Esophagus muscularis mucosa (tissue), 4 donors: ENCODE data around the gene TAPBPL.

Experiments used
- CTCF ChIP-seq, 3 experiments: fragments of 200-600 bp in 2 of 3; fragments of 450-650 bp in 1 of 3; sonication (generic) in 2 of 3; IDR thresholded peaks; one replicate each; pipeline ENCODE4 v1.5.1; 2017 to 2019; ENCODE audit warnings: antibody characterized with exemption in 3 of 3, mild to moderate bottlenecking in 2 of 3, moderate library complexity in 1 of 3
- EP300 ChIP-seq: sonication (generic); formaldehyde crosslinking; IDR thresholded peaks from one replicate; pipeline ENCODE4 v1.6.1; 2017; ENCODE audit warnings: antibody characterized with exemption
- POLR2AphosphoS5 ChIP-seq, 2 donors: sonication (generic); formaldehyde crosslinking; IDR thresholded peaks; one replicate each; pipeline ENCODE4 v1.6.1; 2017; ENCODE audit warnings: antibody characterized with exemption in 2 of 2

DNA sequence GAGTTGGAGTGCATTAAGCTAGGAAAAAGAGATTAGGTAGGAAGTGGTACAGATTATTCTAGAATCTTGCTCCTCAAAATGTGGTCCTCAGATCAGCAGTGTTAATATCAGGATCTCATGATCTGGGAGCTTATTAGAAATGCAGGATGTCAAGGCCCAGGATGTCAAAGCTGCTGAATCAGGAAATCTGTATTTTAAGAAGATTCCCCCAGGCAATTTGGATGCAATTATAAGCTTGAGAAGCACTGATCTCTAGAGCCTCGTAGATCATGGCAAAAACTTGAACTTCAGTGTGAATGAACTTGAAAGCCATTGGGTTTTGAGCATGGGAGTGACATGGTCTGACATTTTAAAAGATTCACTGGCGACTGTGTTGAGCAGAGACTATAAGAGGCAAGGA lies 48.6 kb downstream of the TAPBPL start:
- no peak for TF ChIP-seq EP300
- no peak for TF ChIP-seq POLR2AphosphoS5 (IDR thresholded peaks at IDR 0.05)
- no peak for TF ChIP-seq CTCF (IDR thresholded peaks at IDR 0.05)
